HG03280 (cell line): ENCODE measurements around the gene AGBL1.
"Not testable (repeated sequence)": the region's sequence is repeated elsewhere in the genome, so short reads cannot be mapped to it uniquely, and the experiment has no call there.

Experiments
- ATAC-seq: cut with Tn5 transposase; IDR thresholded peaks from one replicate; pipeline ENCODE4 v1.9.1; 2021; ENCODE audit warnings: mild to moderate bottlenecking, moderate library complexity; ENCODE audit not compliant: unreplicated experiment

The AGBL1 gene

GRCh38 chr15:86850939-86851338 lies 771.3 kb downstream of the AGBL1 start:
- no peak for ATAC-seq

DNA sequence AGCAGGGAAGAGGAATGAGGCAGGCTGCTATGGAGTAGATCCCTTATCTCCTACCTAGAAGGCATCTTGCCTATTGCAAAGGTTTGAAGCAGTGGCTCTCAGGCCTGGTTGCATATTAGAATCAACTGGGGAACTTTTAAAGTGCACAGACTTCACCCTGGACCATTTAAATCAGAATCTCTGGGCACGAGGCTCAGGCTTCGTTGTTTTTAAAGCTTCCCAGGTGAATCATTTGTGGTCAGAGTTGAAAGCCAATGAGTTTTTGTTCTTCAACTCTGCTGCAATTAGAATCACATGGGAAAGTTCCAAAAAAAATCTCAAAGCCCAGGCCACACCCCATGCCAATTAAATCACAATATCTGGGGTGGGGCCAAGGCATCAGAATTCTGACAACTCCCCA lies 773.1 kb downstream of the AGBL1 start:
- no peak for ATAC-seq

DNA sequence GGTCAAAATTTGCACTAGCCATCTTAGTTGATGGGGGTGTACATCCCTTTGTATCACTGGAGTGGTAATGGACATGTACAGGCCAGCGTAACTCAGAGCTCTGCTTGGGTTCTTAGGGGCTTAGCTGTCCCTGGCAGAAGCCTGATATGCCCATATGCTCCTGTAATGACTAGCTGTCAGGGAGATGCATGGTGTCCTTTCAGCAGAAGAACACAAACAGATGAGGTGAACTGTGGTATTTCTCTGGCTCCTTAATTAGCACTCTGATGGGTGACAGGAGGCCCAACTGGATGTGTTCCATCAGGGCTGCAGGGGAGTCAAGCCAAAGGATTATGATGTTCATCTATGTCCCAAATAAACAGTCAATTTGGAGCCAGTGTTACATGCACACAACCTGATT lies 774.5 kb downstream of the AGBL1 start:
- no peak for ATAC-seq

DNA sequence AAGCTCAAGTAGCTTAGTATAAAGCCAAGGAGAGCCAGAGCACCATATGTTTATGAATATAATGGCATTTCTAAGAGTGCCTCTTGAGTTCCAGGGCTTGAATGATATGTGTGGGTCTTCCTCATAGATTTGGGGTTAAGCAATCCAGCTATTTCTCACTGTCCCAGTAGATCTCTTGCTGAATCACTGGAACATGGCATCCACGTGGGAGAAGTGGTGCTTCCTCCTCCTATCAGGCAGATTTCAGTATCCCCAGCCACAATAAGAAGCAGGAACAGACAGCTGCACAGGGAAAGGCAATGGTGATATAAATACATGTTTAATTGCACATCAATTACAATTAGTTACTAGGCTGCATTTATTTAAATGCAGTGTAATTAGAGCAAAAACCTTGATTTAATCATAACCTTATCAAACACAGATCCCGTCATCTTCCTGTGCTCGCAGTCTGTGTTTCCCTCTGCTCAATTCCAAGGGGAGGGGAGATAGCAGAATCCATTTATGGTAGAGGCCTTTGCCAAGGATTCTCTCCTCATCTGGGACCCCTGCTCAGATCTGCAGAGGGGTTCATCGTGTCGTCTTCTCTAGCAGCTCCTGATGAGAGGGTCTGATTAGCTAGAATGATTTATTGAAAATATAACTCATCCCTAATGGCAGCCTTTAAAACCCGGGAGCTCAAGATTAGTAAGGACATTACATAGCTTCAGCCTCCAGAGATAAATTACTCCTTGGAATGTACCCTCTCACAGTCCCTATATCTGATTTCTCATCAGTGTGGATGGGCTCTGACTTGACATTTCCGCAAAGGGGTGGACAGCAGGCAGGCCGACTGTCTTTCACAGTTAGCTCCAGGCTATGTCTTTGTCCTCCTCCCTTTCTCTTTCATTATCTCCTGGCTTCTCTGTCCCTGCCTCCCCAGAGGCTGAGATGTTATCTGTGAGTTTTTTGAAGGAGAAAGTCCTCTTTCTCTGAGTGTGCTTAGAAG lies 775.9 kb downstream of the AGBL1 start:
- ATAC-seq: no peak

GRCh38 chr15:86857701-86858100 lies 778.0 kb downstream of the AGBL1 start:
- ATAC-seq: no peak

DNA sequence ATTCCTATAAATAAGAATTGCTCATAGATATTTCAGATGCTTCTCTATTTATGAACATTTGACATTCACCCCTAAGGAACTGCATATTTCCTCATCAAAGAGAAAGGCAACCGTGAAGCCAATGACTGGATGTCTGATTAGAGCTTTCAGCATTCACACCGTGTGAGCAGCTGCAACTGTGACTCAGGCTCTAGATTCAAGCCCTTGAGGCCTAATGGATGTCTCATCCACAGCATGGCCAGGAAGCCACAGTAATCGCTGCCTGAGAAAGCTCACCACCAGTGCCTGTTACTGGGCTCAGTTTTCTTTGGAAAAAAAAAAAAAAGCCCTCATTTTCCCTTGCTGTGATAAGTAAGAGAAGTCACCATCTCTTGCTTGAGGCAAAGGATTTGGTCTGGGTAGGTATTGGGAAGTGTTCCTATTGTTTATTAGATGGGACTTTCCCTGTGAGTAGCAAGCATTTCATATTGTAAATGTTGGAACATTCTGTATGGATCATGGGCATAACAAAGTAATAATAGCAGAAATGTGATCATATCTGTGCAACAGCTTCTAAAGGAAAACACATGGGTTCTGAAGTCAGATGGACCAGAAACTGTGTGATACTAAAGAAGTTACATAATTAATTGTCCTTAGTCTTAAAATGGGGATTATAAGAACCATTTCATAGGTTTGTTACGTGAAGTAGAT lies 783.7 kb downstream of the AGBL1 start:
- ATAC-seq: no peak

GRCh38 chr15:86865920-86866319 lies 786.2 kb downstream of the AGBL1 start:
- no peak for ATAC-seq

DNA sequence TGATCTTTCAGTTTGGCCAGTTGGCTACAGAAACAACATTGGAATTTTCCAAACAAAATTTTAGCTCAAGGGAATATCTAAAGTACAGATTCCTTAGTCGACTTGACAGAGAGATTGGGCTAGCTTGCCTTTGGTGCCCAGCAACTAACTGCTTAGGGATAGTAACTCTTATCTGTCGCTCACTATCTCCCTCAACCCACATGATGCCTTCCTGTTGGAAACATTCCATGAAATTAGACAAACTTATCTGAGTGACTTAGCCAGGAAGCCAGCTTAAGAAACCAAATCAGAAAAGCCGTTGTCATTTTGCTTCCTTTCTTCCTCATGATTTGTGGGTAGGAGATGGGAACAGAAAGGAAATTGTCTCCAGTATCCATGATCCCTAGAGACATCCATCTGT lies 791.2 kb downstream of the AGBL1 start:
- no peak for ATAC-seq

DNA sequence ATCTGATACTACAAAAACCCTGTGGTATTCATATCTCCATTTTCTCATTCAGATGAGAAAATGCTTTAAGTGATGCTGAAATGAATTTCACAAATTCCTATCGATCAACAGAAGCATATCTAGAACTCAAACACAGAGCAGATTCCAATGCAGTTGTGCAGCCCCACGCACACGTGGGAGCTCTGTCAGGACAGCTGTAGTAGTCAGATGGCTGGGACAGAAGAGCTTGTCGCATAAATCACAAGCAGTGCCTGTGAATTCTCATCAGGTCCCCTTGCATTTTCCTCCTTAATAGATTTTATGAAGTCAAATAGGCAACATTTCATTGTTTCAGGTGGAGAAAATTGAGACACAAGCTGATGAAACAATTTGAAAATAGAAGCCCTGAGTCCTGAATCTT lies 792.3 kb downstream of the AGBL1 start:
- ATAC-seq: no peak

DNA sequence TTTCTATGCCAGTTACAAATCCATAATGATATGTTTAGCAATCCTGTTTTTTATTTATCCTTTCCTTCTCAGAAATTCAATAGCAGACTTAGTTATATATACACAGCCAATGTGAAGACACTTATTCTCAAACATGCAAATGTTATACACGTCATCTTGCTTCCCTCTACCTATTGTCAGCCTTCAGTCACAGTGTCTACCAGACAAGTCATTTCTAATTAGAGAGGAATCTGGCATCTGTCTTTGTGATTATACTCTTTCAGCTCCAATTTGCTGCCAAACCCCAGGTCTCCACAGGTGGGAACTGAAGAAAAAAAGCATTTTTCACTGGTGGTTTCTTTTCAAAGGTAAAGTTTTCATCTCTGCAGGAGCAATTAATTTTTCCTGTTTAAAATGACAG lies 793.1 kb downstream of the AGBL1 start:
- no peak for ATAC-seq

DNA sequence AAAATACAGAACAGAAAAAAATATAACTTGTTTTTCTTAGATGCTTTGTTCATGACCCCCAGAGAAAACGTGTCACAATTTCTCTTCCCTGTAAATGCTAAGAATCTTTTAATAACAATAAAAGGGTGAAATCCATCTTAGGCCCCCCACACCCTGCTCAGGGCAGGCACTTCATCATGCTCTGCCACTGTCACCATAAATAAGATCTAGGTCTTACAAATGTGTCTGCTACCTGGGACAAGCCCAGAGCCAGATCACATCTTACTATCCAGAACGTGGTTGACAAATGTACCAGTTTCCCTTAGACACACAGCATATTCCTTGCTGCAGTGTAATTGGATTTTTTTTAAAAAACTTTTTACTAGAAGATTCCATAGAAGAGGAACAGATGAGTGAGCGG lies 795.4 kb downstream of the AGBL1 start:
- ATAC-seq: no peak

DNA sequence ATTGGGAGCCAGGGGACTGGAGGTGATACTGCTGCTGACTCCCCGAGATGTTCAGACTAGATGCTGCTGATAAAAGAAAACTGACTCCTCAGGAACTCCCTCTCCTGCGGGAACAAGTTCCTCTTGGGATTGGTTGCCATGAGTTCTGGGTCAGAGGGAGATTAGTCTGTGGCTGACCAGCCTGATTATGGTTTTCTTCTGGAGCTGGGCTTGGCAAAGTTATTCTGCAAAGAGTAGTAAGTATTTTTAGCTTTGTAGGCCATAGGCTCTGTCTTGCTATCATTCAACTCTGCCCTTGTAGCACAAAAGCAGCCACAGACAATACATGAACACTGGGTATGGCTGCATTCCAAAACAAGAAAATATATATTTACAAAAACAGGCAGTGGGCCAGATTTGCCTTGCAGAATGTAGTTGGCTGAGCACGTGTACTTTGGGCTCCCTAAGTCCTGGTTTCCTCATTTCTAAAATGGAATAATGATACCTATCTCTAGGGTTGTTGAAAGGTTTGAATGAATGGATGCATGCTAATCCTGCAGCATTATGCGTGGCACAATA lies 796.8 kb downstream of the AGBL1 start:
- ATAC-seq: no peak

DNA sequence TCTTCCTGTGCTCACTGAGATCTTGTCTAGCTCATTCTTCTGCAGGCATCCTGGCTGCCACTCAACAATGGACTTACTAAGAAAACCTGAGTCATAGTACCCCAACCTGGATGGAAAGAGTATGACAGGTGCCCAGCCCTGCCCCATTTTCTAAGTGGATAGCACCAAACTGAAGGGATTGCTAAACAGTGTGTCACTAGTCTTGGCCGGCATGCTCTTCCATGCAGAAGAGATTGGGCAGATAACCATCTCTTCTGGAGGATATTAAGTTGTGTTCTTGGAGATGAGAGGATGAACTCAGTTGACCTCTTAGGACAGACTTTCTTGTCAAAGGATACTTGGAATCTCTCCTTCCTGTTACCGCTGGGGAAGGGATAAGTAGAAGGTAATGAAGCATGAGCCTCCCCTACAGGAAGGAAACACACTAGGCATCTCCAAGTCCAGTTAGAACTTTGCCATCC lies 797.5 kb downstream of the AGBL1 start:
- no peak for ATAC-seq

- ATAC-seq: not testable (repeated sequence)
These were observed 799.2 kb downstream of the AGBL1 start for GRCh38 chr15:86878844-86879243.

- no peak for ATAC-seq
These were observed 799.9 kb downstream of the AGBL1 start for GRCh38 chr15:86879250-86880229.

GRCh38 chr15:86885616-86886015 lies 805.9 kb downstream of the AGBL1 start:
- no peak for ATAC-seq

GRCh38 chr15:86892774-86893449 lies 813.2 kb downstream of the AGBL1 start:
- ATAC-seq: no peak

GRCh38 chr15:86894269-86894668 lies 814.6 kb downstream of the AGBL1 start:
- no peak for ATAC-seq

- no peak for ATAC-seq
These were observed 824.2 kb downstream of the AGBL1 start for GRCh38 chr15:86903642-86904421.
